NCI-H446 treated with DMSO at 0.1 percent for 48 hours (cell line): ENCODE data around the gene POLD2.

ENCODE experiments used
- DNase-seq: peaks from one replicate; lab custom pipeline; 2025; lab: John Stamatoyannopoulos, UW

POLD2 gene

GRCh38 chr7:44080118-44080517 is 43.2 kb downstream of the POLD2 start:
- DNase-seq = no peak

- DNase-seq = no peak
Measured at GRCh38 chr7:44079331-44080021, 43.9 kb downstream of the POLD2 start.

GRCh38 chr7:44078521-44078920 is 44.8 kb downstream of the POLD2 start:
- DNase-seq = no peak

GRCh38 chr7:44077681-44078091 is 45.7 kb downstream of the POLD2 start:
- DNase-seq = no peak

GRCh38 chr7:44077061-44077460 is 46.3 kb downstream of the POLD2 start:
- DNase-seq = no peak

GRCh38 chr7:44076101-44076895 is 47.0 kb downstream of the POLD2 start:
- DNase-seq = no peak

- no peak for DNase-seq
Measured at GRCh38 chr7:44075296-44076075, 47.9 kb downstream of the POLD2 start.

- no peak for DNase-seq
Measured at GRCh38 chr7:44074349-44074695, 49.0 kb downstream of the POLD2 start.

- DNase-seq = no peak
Measured at GRCh38 chr7:44073664-44074348, 49.5 kb downstream of the POLD2 start.

- DNase-seq = peak; percentile 48
Measured at GRCh38 chr7:44072364-44073231, 50.8 kb downstream of the POLD2 start.

GRCh38 chr7:44071726-44072363 is 51.5 kb downstream of the POLD2 start:
- no peak for DNase-seq

GRCh38 chr7:44068054-44068453 is 55.3 kb downstream of the POLD2 start:
- no peak for DNase-seq

GRCh38 chr7:44067064-44067951 is 56.0 kb downstream of the POLD2 start:
- no peak for DNase-seq

GRCh38 chr7:44066494-44067063 is 56.8 kb downstream of the POLD2 start:
- no peak for DNase-seq

GRCh38 chr7:44066111-44066460 is 57.3 kb downstream of the POLD2 start:
- no peak for DNase-seq

GRCh38 chr7:44065431-44066110 is 57.8 kb downstream of the POLD2 start, which contains the start of gene PGAM2:
TSS of gene PGAM2 (minus strand) at chr7:44065567. CDS start at chr7:44065529, 38 bp downstream.
- no peak for DNase-seq

GRCh38 chr7:44064791-44065430 is 58.4 kb downstream of the POLD2 start:
- no peak for DNase-seq
